Cardiac muscle cell (in vitro differentiated cells and primary cell): ENCODE results near the gene WSCD2. TPM values are rescaled to one million over a fixed set of nuclear protein-coding genes. Genes with fewer than 3 reads are reported as not detected.

Experiments
- DNase-seq, 2 donors: peaks; one replicate each; pipeline versions ENCODE4 v3.0.0 to v3.0.0-alpha.2; 2010 to 2017; ENCODE audit warnings: low read depth in 1 of 2, low spot score in 1 of 2
- H3K27ac ChIP-seq: fragments of 200-600 bp; sonication (generic); 2 replicates; pipeline ENCODE4 v1.5.1; 2016
- H3K27me3 ChIP-seq: fragments of 200-600 bp; sonication (generic); 2 replicates; pipeline ENCODE4 v1.6.0; 2016; ENCODE audit warnings: control low read depth
- H3K36me3 ChIP-seq: fragments of 200-600 bp; sonication (generic); 2 replicates; pipeline ENCODE4 v1.5.1; 2016; ENCODE audit warnings: control low read depth
- H3K4me1 ChIP-seq: fragments of 200-600 bp; sonication (generic); 2 replicates; pipeline ENCODE4 v1.8.1; 2017; ENCODE audit warnings: low read depth, mild to moderate bottlenecking, mixed run types
- H3K4me3 ChIP-seq: fragments of 200-600 bp; sonication (generic); 2 replicates; pipeline ENCODE4 v1.5.1; 2016; ENCODE audit warnings: mild to moderate bottlenecking
- H3K9me3 ChIP-seq: fragments of 200-600 bp; sonication (generic); 2 replicates; pipeline ENCODE4 v1.5.1; 2017; ENCODE audit warnings: low read depth, mild to moderate bottlenecking, control low read depth
- polyA plus RNA-seq: library from polyadenylated mRNA; unstranded; fragments of >200 nt; fragmentation: Nextera tagmentation; extraction: Ambion mirVana; gene quantifications from 2 replicates; pipeline ENCODE4 v1.2.1, GENCODE V29; 2016
- total RNA-seq: library from RNA; depleted of rRNA; stranded (reverse); fragments of >200 nt; gene quantifications from 2 replicates; pipeline ENCODE4 v1.2.3, GENCODE V29; 2016
- TF ChIP-seq, protein P1 (sequence below): IDR thresholded peaks from 2 replicates; pipeline ENCODE4 v1.5.1; 2012; ENCODE audit warnings: low read depth, mild to moderate bottlenecking, low read length

WSCD2 gene
- total and polyA plus RNA-seq, 2 experiments from 2014 or later, result 7.0 to 7.1 TPM

DNA sequence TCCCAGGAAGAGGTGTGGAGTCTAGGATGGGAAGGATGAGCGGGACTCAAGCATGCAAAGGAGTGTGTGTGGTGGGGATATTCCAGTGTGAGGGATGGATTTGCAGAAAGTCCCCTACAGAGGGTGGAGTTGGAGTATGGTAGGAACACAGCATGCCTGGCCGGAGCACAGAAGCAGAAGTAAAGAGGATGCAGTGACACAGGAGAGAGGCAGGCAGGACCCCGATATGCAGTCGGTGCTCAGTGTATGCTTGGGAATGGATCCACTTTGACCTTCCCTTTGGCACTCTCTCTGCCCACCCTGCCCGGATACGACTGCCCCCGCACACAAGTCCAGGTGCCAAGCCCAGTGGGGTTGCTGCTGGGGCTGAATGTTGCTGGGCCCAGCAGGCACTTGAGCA is 21.3 kb downstream of the WSCD2 start:
- Histone ChIP-seq H3K36me3 (no peaks in the 10 kb centered on the region), H3K9me3 (no peaks in the 10 kb centered on the region), H3K27me3 (no peaks in the 10 kb centered on the region), H3K4me1 (no peaks in the 10 kb centered on the region), H3K27ac (no peak overlapping the region), H3K4me3 (no peak overlapping the region)
- TF ChIP-seq, protein P1, sequence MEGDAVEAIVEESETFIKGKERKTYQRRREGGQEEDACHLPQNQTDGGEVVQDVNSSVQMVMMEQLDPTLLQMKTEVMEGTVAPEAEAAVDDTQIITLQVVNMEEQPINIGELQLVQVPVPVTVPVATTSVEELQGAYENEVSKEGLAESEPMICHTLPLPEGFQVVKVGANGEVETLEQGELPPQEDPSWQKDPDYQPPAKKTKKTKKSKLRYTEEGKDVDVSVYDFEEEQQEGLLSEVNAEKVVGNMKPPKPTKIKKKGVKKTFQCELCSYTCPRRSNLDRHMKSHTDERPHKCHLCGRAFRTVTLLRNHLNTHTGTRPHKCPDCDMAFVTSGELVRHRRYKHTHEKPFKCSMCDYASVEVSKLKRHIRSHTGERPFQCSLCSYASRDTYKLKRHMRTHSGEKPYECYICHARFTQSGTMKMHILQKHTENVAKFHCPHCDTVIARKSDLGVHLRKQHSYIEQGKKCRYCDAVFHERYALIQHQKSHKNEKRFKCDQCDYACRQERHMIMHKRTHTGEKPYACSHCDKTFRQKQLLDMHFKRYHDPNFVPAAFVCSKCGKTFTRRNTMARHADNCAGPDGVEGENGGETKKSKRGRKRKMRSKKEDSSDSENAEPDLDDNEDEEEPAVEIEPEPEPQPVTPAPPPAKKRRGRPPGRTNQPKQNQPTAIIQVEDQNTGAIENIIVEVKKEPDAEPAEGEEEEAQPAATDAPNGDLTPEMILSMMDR, result no peak
- no peak for DNase-seq

DNA sequence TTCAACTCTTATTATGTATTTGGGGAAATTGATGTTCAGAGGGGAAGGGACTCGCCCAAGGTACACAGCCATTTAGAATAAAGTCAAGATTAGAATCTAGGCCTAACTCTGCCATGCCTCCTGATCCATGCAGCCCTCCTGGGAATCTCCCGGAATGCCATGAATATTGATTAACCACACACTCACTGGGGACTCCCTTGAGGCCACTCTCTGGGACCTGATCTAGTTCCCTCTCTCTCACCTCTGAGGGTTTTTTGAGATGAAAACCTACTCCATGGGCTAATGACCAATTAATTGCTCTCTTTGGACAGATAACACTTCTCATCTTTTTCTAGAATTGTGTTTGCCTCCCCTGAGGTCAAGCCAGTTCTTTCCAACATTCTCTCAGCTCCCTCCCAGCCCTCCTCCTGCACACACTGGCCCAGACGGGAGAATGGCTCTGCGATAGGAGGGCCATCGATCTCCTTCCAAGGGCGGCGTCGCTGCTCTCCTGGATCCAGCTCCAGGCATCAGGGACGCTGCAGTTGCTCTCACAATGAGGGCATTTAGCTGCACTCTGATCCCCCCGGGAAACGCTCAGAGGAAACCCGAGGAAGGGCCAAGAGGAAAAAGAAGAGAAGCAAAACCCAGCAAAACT is 22.6 kb downstream of the WSCD2 start:
- TF ChIP-seq, protein P1, result no peak
- H3K27ac ChIP-seq, result no peak overlapping the region
- no peak overlapping the region for H3K4me3 ChIP-seq
- no peaks in the 10 kb centered on the region for H3K27me3 ChIP-seq
- no peaks in the 10 kb centered on the region for H3K36me3 ChIP-seq
- no peaks in the 10 kb centered on the region for H3K4me1 ChIP-seq
- DNase-seq, result no peak
- no peaks in the 10 kb centered on the region for H3K9me3 ChIP-seq

DNA sequence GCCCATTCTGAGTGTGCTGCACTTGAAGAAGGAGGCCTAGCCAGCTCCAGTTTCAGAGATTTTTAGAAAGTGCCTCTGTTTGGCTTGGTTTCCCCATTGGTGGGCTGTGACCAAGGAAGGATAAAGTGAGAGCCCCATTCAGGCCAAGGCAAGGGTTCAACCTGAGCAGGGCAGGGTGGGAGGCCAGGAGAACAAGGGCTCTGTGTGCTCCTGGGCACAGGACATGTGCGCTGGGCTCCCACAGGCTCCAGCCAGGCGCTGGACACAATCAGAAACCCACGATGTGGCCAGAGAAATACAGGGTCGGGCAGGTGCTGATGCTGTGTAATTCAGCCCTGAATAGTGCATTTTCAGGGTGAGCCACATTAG is 23.1 kb downstream of the WSCD2 start:
- DNase-seq, result no peak
- Histone ChIP-seq H3K27ac (no peak overlapping the region), H3K36me3 (no peaks in the 10 kb centered on the region), H3K27me3 (no peaks in the 10 kb centered on the region), H3K4me3 (no peak overlapping the region), H3K4me1 (no peaks in the 10 kb centered on the region), H3K9me3 (no peaks in the 10 kb centered on the region)
- TF ChIP-seq, protein P1, result no peak

GRCh38 chr12:108156717-108157116 is 27.6 kb downstream of the WSCD2 start:
- Histone ChIP-seq H3K4me1 (no peaks in the 10 kb centered on the region), H3K27ac (no peak overlapping the region), H3K4me3 (no peak overlapping the region), H3K36me3 (no peaks in the 10 kb centered on the region), H3K27me3 (no peaks in the 10 kb centered on the region), H3K9me3 (no peaks in the 10 kb centered on the region)
- no peak for DNase-seq
- TF ChIP-seq, protein P1, result no peak

DNA sequence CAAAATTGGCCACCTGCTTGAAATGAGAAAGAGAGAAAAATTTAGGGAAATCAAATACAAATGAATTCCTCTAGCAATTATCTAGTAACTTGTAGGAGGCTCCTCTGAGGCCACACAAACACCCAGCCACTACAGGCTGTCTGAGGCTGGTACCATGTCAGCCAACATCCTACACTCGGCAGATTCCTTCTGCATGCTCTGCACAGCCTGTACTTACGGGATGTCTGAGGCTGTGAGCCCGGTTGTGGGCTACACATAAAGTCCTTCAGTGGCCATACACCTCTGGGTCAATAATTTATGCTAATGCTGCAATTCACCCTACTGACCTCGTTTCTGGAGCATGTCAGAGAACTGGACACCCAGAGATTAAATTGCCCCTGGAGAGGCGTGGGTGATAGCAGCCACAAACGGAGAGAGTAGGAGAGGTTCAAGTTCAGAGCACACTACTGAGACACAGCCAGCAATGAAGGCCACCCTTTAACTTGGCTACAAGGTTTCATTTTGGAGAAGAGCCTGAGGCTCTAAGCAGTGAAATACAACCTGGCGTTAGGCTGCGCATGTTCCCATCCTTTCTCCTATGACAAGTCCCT is 28.9 kb downstream of the WSCD2 start:
- Histone ChIP-seq H3K27ac (no peak overlapping the region), H3K36me3 (no peaks in the 10 kb centered on the region), H3K4me3 (no peak overlapping the region), H3K27me3 (no peaks in the 10 kb centered on the region), H3K9me3 (no peaks in the 10 kb centered on the region), H3K4me1 (no peaks in the 10 kb centered on the region)
- TF ChIP-seq, protein P1, result no peak
- peak in 1 of 2 donors; percentile 8 for DNase-seq
